HG03025 (cell line): ENCODE measurements around the gene TSEN15.

Source experiments
- ATAC-seq: cut with Tn5 transposase; IDR thresholded peaks from one replicate; pipeline ENCODE4 v1.9.1; 2021; ENCODE audit warnings: mild to moderate bottlenecking, moderate library complexity; ENCODE audit not compliant: unreplicated experiment, low FRiP score

Gene TSEN15

DNA sequence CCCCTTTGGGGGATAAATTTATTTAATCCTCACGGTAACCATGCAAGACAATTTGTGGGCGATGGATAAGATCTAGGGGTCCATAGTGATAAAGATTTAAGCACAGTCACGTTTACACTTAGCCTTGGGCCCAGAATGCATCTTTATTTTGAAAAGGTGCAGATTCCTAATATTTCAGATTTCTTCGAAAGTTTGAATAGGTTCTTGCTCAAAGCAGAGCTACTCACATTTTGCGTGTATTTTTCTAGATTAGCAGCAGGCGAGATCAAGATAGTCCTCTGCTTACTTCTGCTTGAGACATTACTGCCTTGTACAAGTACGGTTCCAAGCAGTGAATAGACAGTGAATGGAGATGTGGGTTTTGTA is 647 bp downstream of the TSEN15 start:
- no peak for ATAC-seq

DNA sequence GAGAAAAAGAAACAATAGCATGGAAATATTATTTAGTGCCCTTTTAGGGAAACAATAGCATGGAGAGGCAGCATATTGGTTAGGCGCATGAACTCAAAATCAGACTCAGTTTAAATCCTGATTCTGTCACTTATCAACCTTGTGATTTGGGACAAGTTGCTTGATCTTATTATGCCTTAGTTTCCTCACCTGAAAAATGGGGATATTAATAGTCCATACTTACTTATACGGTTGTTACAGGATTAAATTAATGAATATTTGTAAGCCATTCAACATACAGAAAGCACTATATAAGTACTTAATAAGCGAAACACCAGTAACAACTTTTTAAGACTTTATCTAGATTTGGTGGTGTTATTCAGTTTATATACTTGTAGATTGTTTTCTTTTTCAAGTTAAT is 1.2 kb downstream of the TSEN15 start:
- no peak for ATAC-seq

- ATAC-seq: no peak
Measured at GRCh38 chr1:184053881-184054280, 2.4 kb downstream of the TSEN15 start.

GRCh38 chr1:184056921-184057555 is 5.5 kb downstream of the TSEN15 start:
- ATAC-seq: no peak

DNA sequence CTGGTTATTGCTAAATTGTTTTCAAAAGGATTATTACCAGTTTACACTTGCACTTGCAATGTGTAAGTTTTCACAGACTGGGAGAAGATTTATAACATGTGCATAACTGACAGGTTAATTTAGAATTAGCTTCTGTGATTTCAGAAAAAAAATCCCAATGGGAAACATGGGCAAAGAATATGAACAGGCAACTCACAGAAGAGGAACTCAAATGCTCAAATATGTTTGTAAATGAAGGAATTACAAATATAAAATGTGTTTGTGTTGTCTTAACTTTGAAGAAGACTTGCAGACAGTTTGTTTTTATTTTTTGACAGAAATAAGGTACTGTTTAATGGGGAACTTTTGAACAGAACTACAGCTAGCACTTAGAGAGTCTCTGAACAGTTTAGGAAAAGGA is 8.4 kb downstream of the TSEN15 start:
- ATAC-seq: no peak

DNA sequence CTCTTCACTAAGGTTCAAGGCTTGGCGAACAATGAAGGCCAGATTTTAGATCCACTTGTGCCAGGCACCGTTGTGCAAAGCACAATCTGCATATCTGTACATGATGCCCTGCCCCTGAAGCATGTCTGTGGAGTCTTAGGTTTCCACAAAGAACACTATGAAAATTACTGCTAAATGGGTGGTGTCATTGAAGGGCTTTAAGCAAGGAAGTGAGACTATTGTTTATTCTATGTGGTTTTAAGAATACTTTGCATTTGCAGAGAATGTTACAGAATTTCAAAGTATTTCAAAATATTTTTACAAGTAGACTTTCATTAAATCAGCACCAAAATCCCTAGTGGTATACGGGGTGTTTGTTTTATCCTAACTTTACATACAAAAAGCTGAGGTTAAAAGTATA is 8.8 kb downstream of the TSEN15 start:
- ATAC-seq: no peak

DNA sequence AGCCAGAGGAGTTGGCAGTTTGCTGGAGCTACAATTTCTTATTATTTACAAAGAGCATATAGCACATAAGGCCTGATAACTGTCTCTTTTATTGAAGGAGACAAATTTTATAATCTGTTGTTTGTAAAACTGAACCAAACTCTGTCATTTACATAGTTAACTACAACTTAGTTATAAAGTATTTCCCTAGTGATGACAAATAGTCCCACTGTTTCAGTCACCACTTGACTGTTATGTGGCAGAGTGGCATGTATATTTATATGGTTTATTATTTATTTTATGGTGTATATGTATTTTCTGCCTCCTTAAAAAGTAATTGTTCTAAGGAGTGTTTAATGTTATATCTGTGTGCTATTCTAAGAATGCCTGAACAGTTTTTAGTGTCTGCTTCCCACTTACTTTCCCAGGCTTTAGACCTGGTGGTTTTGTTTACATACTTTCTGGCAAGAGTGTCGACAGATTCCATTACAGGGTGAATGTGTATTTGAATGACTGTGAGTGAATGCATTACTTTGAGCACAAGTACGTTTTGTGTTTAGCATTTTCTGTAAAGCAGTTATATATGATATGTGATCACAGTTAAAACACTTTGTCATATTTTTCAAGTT is 10.0 kb downstream of the TSEN15 start:
- ATAC-seq: no peak

DNA sequence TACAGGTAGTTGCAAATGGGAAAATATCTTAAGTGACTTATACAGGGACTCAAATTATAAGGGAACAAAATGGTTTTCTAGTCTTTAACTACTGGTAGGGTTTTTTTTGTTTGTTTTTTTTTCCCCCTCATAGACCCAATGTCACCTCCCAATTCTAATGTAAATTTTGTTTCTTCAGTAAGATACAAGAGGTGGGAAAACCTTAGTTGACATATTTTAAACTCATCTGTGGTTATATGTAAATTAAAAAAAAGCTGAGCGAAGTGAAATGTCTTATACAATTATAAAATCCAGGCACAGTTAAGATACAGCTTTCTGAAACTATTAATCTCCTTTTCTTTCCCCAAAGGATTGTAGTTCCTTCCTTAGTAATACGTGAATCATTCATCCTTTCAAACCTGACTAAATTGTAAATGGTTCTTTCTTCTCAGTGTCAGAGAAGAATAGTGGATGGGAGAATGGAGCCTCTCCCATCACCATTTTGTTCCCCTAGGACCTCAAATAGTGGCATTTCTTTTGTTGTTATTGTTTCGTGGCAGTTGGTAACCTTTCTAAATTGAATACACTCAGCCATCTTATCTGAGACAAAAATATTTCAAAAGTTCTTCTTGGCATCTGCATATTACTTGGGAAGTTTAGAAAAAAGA is 11.2 kb downstream of the TSEN15 start:
- no peak for ATAC-seq

- no peak for ATAC-seq
Measured at GRCh38 chr1:184065559-184065958, 14.0 kb downstream of the TSEN15 start.

- ATAC-seq: no peak
Measured at GRCh38 chr1:184068354-184068753, 16.8 kb downstream of the TSEN15 start.

DNA sequence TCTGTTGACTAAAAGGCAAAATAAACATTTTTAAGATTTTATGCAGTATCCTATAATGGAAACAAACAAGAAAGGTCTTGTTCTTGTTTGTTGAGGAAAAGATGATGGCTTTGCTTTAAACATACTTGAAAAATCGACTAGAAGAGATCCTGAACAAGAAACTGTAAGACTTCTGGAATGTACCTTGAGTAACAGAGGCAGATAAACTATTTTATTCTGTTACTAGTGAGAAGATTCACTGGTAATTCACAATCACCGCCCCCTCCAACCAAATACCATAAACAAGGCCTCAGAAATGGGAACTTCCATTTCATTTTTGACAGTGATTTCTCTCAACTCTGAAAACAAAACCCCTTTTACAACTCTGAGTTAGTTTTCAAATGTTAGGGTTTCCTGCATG is 18.1 kb downstream of the TSEN15 start:
- no peak for ATAC-seq

GRCh38 chr1:184072376-184072775 is 20.8 kb downstream of the TSEN15 start:
- no peak for ATAC-seq

DNA sequence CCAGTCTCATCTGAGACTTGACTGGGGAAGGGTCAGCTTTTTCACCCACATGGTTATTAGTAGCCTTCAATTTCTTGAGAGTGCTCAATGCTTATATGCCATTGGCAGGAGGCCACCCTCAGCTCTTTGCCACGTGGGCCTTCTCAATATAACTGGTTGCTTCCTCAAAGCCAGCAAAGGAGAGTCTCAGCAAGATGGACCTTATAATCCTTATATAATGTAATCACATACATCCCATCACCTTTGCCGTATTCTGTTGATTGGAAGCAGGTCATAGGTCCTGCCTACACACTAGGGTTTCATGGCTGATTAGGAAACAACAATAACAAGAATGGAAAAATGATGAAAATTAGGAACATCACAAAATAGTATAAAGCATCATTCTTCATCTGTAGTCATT is 22.9 kb downstream of the TSEN15 start:
- ATAC-seq: no peak

- ATAC-seq: no peak
Measured at GRCh38 chr1:184075055-184076029, 23.8 kb downstream of the TSEN15 start.

- no peak for ATAC-seq
Measured at GRCh38 chr1:184078564-184079249, 27.2 kb downstream of the TSEN15 start.

- no peak for ATAC-seq
Measured at GRCh38 chr1:184080309-184080708, 28.8 kb downstream of the TSEN15 start.

DNA sequence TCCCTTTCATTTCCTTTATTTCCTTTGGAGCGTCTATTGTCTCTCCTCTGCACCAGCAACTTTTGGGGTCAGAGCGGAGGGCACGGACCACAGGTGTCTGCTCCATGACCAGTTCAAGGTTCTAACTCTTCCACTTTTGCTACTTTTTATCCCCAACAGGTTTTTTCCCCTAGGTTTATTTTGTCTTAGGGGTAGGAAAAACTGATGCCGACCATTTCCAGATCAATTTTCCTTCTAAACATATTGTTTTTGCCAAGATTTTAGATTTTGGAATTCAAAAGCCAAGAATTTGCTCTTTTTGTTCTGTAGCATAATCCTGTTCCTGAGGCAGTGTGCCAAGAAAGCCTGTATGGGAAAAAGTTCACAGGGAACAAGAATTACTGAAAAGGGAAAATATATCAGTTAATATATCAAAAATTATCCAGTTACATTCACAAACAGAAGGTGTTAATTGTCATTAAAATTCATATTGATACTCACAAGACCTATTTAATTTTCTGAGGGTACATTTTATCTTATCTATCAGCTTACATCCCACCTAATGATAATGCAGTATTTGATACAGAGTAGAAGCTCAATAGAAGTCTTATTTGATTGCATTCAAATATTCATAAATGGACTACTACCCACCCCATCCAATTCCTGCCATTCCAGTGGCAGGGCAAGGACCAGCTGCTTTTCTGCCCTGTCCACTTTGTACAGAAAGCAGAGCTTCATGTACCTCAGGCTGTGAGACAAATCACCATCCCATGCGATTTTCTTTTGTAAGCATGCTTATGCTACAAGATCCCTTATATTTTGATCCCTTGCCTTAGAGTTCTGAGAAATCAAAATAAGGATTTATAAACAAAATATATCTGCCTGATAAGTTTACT is 31.2 kb downstream of the TSEN15 start:
- ATAC-seq: no peak

- ATAC-seq: no peak
Measured at GRCh38 chr1:184085667-184086066, 34.1 kb downstream of the TSEN15 start.

GRCh38 chr1:184088037-184088436 is 36.5 kb downstream of the TSEN15 start:
- no peak for ATAC-seq

DNA sequence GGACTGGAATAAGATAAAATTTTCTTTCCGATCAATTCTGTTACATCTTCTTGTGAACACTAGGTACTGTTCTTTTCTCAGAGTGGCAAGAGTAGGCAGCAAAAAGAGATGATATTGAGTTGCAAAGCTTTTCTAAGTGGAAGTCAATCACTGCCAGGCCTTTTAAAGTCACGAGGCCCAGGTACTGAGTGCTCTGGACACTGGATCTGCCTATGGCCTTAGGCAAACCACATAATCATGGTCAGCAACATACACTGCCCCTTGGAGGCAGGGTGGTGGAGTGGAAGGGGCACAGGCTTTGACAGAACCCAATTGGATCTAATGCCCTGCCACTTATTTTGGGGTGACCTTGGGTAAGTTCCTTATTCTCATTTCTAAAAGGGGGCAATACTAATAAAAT is 41.5 kb downstream of the TSEN15 start:
- no peak for ATAC-seq
